HCT116 (cell line): ENCODE data around the gene C1orf122. TPM values are rescaled to one million over a fixed set of nuclear protein-coding genes. Genes with fewer than 3 reads are reported as not detected.

Source experiments
- ATAC-seq: fragments of 200-7000 bp; cut with Tn5 transposase; 2 replicates; pipeline ENCODE4 v1.9.1; 2020; ENCODE audit warnings: mild to moderate bottlenecking, moderate library complexity
- BruUV-seq: library from RNA; stranded (reverse); fragments of 400-500 nt; replicated peaks from 2 replicates; lab custom pipeline; 2021; lab: Mats Ljungman, UMichigan
- CTCF ChIA-PET: fragments of 300-600 bp; sonication (Branson Sonifier 250); formaldehyde crosslinking; loops from one replicate; lab custom pipeline; 2021; ENCODE audit warnings: antibody characterized with exemption; lab: Charles Lee
- POLR2A ChIA-PET: fragments of 300-600, 350-600 bp; sonication (Branson Sonifier 250); formaldehyde crosslinking; loops from one replicate; lab custom pipeline; 2021; ENCODE audit warnings: antibody characterized with exemption; lab: Charles Lee
- RAD21 ChIA-PET, 2 experiments: fragments of 300-600 bp; sonication (Branson Sonifier 250); formaldehyde crosslinking; loops; one replicate each; lab custom pipeline; 2023; ENCODE audit warnings: low total read pairs in 2 of 2; ENCODE audit not compliant: uncharacterized antibody in 2 of 2, unreplicated experiment in 2 of 2, low non-redundant PET in 1 of 2; lab: Charles Lee
- DNase-seq: peaks from one replicate; pipeline ENCODE4 v3.0.0-alpha.2; 2010; ENCODE audit warnings: low read depth, low spot score
- H2AFZ ChIP-seq: fragments of 200-600 bp; shearing (Covaris generic), sonication (generic); 2 replicates; pipeline ENCODE4 v1.6.1; 2017; ENCODE audit warnings: low read depth, mixed run types, mixed read lengths, antibody characterized with exemption, low read length; ENCODE audit not compliant: poor library complexity, severe bottlenecking
- H3K27ac ChIP-seq: 2 replicates; pipeline ENCODE4 v1.5.1; 2012; ENCODE audit warnings: low read depth, low read length
- H3K27me3 ChIP-seq: fragments of 200-600 bp; sonication (generic); 2 replicates; pipeline ENCODE4 v1.6.1; 2016; ENCODE audit warnings: mixed run types, low read length, mixed read lengths; ENCODE audit not compliant: insufficient read depth
- H3K36me3 ChIP-seq, 2 experiments: fragments of 200-500 bp in 1 of 2; fragments of 200-600 bp in 1 of 2; sonication (Bioruptor generic) in 1 of 2; sonication (generic) in 1 of 2; 2 replicates each; pipeline versions ENCODE4 v1.5.1 to v1.6.1; 2014 to 2016; ENCODE audit warnings: low read length in 2 of 2, inconsistent platforms in 1 of 2, mixed read lengths in 1 of 2, mixed run types in 1 of 2; ENCODE audit not compliant: insufficient read depth in 2 of 2, control insufficient read depth in 1 of 2
- H3K4me1 ChIP-seq, 2 experiments: fragments of 200-600 bp in 1 of 2; sonication (generic) in 1 of 2; 2 replicates each; pipeline versions ENCODE4 v1.5.1 to v1.6.1; 2012 to 2017; ENCODE audit warnings: low read length in 2 of 2, inconsistent platforms in 1 of 2, mild to moderate bottlenecking in 1 of 2, mixed read lengths in 1 of 2, mixed run types in 1 of 2, moderate library complexity in 1 of 2; ENCODE audit not compliant: insufficient read depth in 2 of 2, control insufficient read depth in 1 of 2
- H3K4me2 ChIP-seq: fragments of 200-600 bp; sonication (generic); 2 replicates; pipeline ENCODE4 v1.6.1; 2017; ENCODE audit warnings: mixed run types, low read length, mixed read lengths
- H3K4me3 ChIP-seq, 2 experiments: fragments of 200-600 bp in 1 of 2; sonication (generic) in 1 of 2; replicated peaks in 1 of 2; 2 replicates each; pipeline ENCODE4 v1.5.1; 2011 to 2016; ENCODE audit warnings: low read length in 2 of 2, control low read depth in 1 of 2, low read depth in 1 of 2, mild to moderate bottlenecking in 1 of 2, mixed read lengths in 1 of 2, mixed run types in 1 of 2
- H3K79me2 ChIP-seq: fragments of 200-600 bp; sonication (generic); 2 replicates; pipeline ENCODE4 v1.6.1; 2017; ENCODE audit warnings: mild to moderate bottlenecking, mixed run types, low read length, moderate library complexity, mixed read lengths; ENCODE audit not compliant: insufficient read depth
- H3K9ac ChIP-seq: fragments of 200-600 bp; sonication (generic); 2 replicates; pipeline ENCODE4 v1.6.1; 2016; ENCODE audit warnings: low read length, mixed read lengths
- H3K9me2 ChIP-seq: fragments of 200-600 bp; sonication (generic), shearing (Covaris generic); 2 replicates; pipeline ENCODE4 v1.6.1; 2017; ENCODE audit warnings: mixed run types, mild to moderate bottlenecking, moderate library complexity; ENCODE audit not compliant: insufficient read depth
- H3K9me3 ChIP-seq, 2 experiments: fragments of 200-500 bp in 1 of 2; fragments of 200-600 bp in 1 of 2; sonication (Bioruptor generic) in 1 of 2; sonication (generic) in 1 of 2; 2 replicates each; pipeline ENCODE4 v1.6.1; 2014 to 2017; ENCODE audit warnings: low read length in 2 of 2, mixed read lengths in 2 of 2, inconsistent platforms in 1 of 2, low read depth in 1 of 2, mild to moderate bottlenecking in 1 of 2, mixed run types in 1 of 2, moderate library complexity in 1 of 2; ENCODE audit not compliant: control insufficient read depth in 1 of 2, insufficient read depth in 1 of 2
- H4K20me1 ChIP-seq: fragments of 200-600 bp; sonication (generic), shearing (Covaris generic); 2 replicates; pipeline ENCODE4 v1.6.1; 2017; ENCODE audit warnings: mixed run types, mild to moderate bottlenecking, moderate library complexity; ENCODE audit not compliant: insufficient read depth
- ATF3 ChIP-seq: IDR thresholded peaks from 2 replicates; pipeline ENCODE4 v1.6.1; 2012
- CEBPB ChIP-seq: IDR thresholded peaks from 2 replicates; pipeline ENCODE4 v1.6.1; 2012; ENCODE audit warnings: low read depth
- CTCF ChIP-seq, 3 experiments: fragments of 200-600 bp in 1 of 3; sonication (generic) in 1 of 3; IDR thresholded peaks in 2 of 3; conservative IDR thresholded peaks in 1 of 3; 2 replicates each; pipeline ENCODE4 v1.5.1; 2012 to 2017; ENCODE audit warnings: low read depth in 2 of 3, low read length in 2 of 3, antibody characterized with exemption in 1 of 3, borderline replicate concordance in 1 of 3, control low read depth in 1 of 3, mild to moderate bottlenecking in 1 of 3, mixed read lengths in 1 of 3, mixed run types in 1 of 3, moderate library complexity in 1 of 3; ENCODE audit not compliant: insufficient read depth in 1 of 3
- EGR1 ChIP-seq: IDR thresholded peaks from 2 replicates; pipeline ENCODE4 v1.6.1; 2012; ENCODE audit warnings: low read depth
- ELF1 ChIP-seq: IDR thresholded peaks from 2 replicates; pipeline ENCODE4 v1.6.1; 2012; ENCODE audit warnings: low read depth, borderline replicate concordance
- EZH2 ChIP-seq: fragments of 200-600 bp; sonication (generic); IDR thresholded peaks from 2 replicates; pipeline ENCODE4 v1.6.1; 2017; ENCODE audit warnings: antibody characterized with exemption, mixed run types
- EZH2phosphoT487 ChIP-seq: fragments of 200-600 bp; IDR thresholded peaks from 2 replicates; pipeline ENCODE4 v1.6.1; 2018; ENCODE audit warnings: antibody characterized with exemption, borderline replicate concordance
- FOSL1 ChIP-seq: IDR thresholded peaks from 2 replicates; pipeline ENCODE4 v1.6.1; 2012; ENCODE audit warnings: low read depth
- JUND ChIP-seq: IDR thresholded peaks from 2 replicates; pipeline ENCODE4 v1.6.1; 2012
- MAX ChIP-seq: IDR thresholded peaks from 2 replicates; pipeline ENCODE4 v1.6.1; 2012
- POLR2A ChIP-seq: IDR thresholded peaks from 2 replicates; pipeline ENCODE4 v1.7.0; 2011; ENCODE audit warnings: borderline replicate concordance; ENCODE audit not compliant: insufficient read depth, insufficient read length; ENCODE audit errors: extremely low read depth
- POLR2AphosphoS5 ChIP-seq: IDR thresholded peaks from 2 replicates; pipeline ENCODE4 v1.6.1; 2011; ENCODE audit warnings: mild to moderate bottlenecking, low read depth, low read length, moderate library complexity
- REST ChIP-seq: IDR thresholded peaks from 2 replicates; pipeline ENCODE4 v1.6.1; 2012; ENCODE audit warnings: low read depth
- SIN3A ChIP-seq: IDR thresholded peaks from 2 replicates; pipeline ENCODE4 v1.6.1; 2012; ENCODE audit warnings: low read depth
- SP1 ChIP-seq: IDR thresholded peaks from 2 replicates; pipeline ENCODE4 v1.6.1; 2012; ENCODE audit warnings: low read depth
- SRF ChIP-seq: IDR thresholded peaks from 2 replicates; pipeline ENCODE4 v1.6.1; 2012; ENCODE audit warnings: low read depth
- YY1 ChIP-seq: IDR thresholded peaks from 2 replicates; pipeline ENCODE4 v1.6.1; 2011; ENCODE audit warnings: low read length, low read depth, moderate library complexity, mild to moderate bottlenecking; ENCODE audit not compliant: insufficient replicate concordance; ENCODE audit errors: extremely low read depth
- ZBTB33 ChIP-seq: IDR thresholded peaks from 2 replicates; pipeline ENCODE4 v1.6.1; 2011; ENCODE audit warnings: mild to moderate bottlenecking, low read length, moderate library complexity; ENCODE audit not compliant: insufficient replicate concordance; ENCODE audit errors: extremely low read depth
- ZFX ChIP-seq: fragments of 450-650 bp; IDR thresholded peaks from 2 replicates; pipeline ENCODE4 v1.6.1; 2017
- ZNF274 ChIP-seq: fragments of 200-500 bp; sonication (Bioruptor generic); IDR thresholded peaks from 2 replicates; pipeline ENCODE4 v1.6.1; 2014; ENCODE audit warnings: mild to moderate bottlenecking, low read depth, low read length, inconsistent platforms
- intact Hi-C: fragments of 100-400 bp; cut with micrococcal nuclease; formaldehyde crosslinking; loops from 2 replicates; pipeline ENCODE4 v1.10.0; 2022
- total RNA-seq: library from RNA; stranded (reverse); gene quantifications from one replicate; pipeline ENCODE4 v1.2.1, GENCODE V29; 2021; ENCODE audit not compliant: unreplicated experiment

The C1orf122 gene
- total RNA-seq, 1 experiment from 2014 or later, result 34.2 TPM

GRCh38 chr1:37797750-37798345, 9.7 kb upstream of the C1orf122 start:
- Histone ChIP-seq H3K9ac (no peak overlapping the region), H3K4me3 (no peak overlapping the region), H3K9me2 (no peaks in the 10 kb centered on the region), H3K36me3 (peaks cover 6 to 20% of the 10 kb centered on the region in 2 experiments; a peak in 3 of 4 replicates), H3K9me3 (no peaks in the 10 kb centered on the region), H3K27ac (no peak overlapping the region), H3K27me3 (no peaks in the 10 kb centered on the region), H3K4me2 (no peak overlapping the region), H3K4me1 (peaks cover 10 to 17% of the 10 kb centered on the region in 2 experiments; a peak in 3 of 4 replicates), H3K79me2 (peaks cover 15% of the 10 kb centered on the region), H4K20me1 (no peaks in the 10 kb centered on the region), H2AFZ (no peak overlapping the region)
- DNase-seq (no peak), ATAC-seq (no peak)
- ChIA-PET POLR2A (interaction anchor here (1.6 kb wide), 1 partner anchor 10 kb away, joined by 7 read pairs; the partner anchor contains the start of genes C1orf122 and YRDC), RAD21 (no interaction called here), CTCF (no interaction called here)
- intact Hi-C loops, result no loop called here
- BruUV-seq, result no TSS peak
- TF ChIP-seq ATF3 (no peak), POLR2A (no peak), REST (no peak), SP1 (no peak), ELF1 (no peak), ZNF274 (no peak), EZH2 (no peak), JUND (no peak), YY1 (no peak), CEBPB (no peak), MAX (no peak), POLR2AphosphoS5 (no peak), SRF (no peak), EZH2phosphoT487 (no peak), CTCF (IDR thresholded peaks at IDR 0.05 in 2 of 3, conservative IDR thresholded peaks at IDR 0.05 in 1 of 3; ENCODE audit: borderline replicate concordance in 1 of 3, insufficient read depth in 1 of 3, low read depth in 2 of 3, low read length in 2 of 3) (no peak), SIN3A (no peak), FOSL1 (no peak), ZFX (no peak), ZBTB33 (no peak), EGR1 (no peak)
